Esophagus squamous epithelium (tissue), 5 donors: Measurements from ENCODE around the gene EWSR1. TPM values are rescaled to one million over a fixed set of nuclear protein-coding genes. Genes with fewer than 3 reads are reported as not detected.

Experiments
- DNase-seq: peaks from one replicate; lab custom pipeline; 2025; lab: John Stamatoyannopoulos, UW
- H3K27ac ChIP-seq, 4 donors: fragments of 200-600 bp; sonication (generic); one replicate each; pipeline ENCODE4 v1.5.1; 2016 to 2019; ENCODE audit warnings: mild to moderate bottlenecking in 1 of 4
- H3K27me3 ChIP-seq, 4 donors: fragments of 200-600 bp; sonication (generic); 1 replicate in 3 of 4; 2 replicates in 1 of 4; pipeline versions ENCODE4 v1.5.1 to v1.6.0; 2017 to 2021; ENCODE audit warnings: antibody characterized with exemption in 1 of 4
- H3K36me3 ChIP-seq, 3 donors: fragments of 200-600 bp; sonication (generic); one replicate each; pipeline ENCODE4 v1.5.1; 2016 to 2019
- H3K4me1 ChIP-seq, 3 donors: fragments of 200-600 bp; sonication (generic); one replicate each; pipeline ENCODE4 v1.5.1; 2017 to 2019
- H3K4me3 ChIP-seq, 4 donors: fragments of 200-600 bp; sonication (generic); 1 replicate in 3 of 4; 2 replicates in 1 of 4; pipeline ENCODE4 v1.5.1; 2016 to 2019; ENCODE audit warnings: mild to moderate bottlenecking in 2 of 4, moderate library complexity in 1 of 4
- H3K9me3 ChIP-seq, 3 donors: fragments of 200-600 bp; sonication (generic); one replicate each; pipeline ENCODE4 v1.5.1; 2016 to 2019
- CTCF ChIP-seq, 6 experiments: fragments of 450-650 bp in 4 of 6; fragments of 200-600 bp in 2 of 6; sonication (generic) in 2 of 6; IDR thresholded peaks; one replicate each; pipeline ENCODE4 v1.5.1; 2016 to 2019; ENCODE audit warnings: antibody characterized with exemption in 6 of 6, mild to moderate bottlenecking in 4 of 6, moderate library complexity in 4 of 6
- POLR2A ChIP-seq, 4 donors: fragments of 450-650 bp; IDR thresholded peaks; one replicate each; pipeline ENCODE4 v1.6.1; 2017; ENCODE audit warnings: antibody characterized with exemption in 4 of 4, mild to moderate bottlenecking in 4 of 4, moderate library complexity in 3 of 4
- WGBS, 2 donors: methylation state at CpG; one replicate each; pipeline ENCODE4 v1.1.5; 2018; 5-methylcytosine and 5-hydroxymethylcytosine counted together
- intact Hi-C: fragments of 100-400 bp; cut with DNase I; formaldehyde crosslinking; loops from one replicate; pipeline ENCODE4 v1.15.0; 2022
- total RNA-seq, 4 donors: library from RNA; depleted of rRNA; stranded (reverse); fragments of >200 nt; gene quantifications; one replicate each; pipeline ENCODE4 v1.1.0, GENCODE V29; 2016
- donor health status: DM: yes; HTN: yes; CAD: no.

The EWSR1 gene
- total RNA-seq, 4 donors from 2014 or later = 124 to 217 (median 174) TPM

- intact Hi-C loops = no loop called here
- Histone ChIP-seq H3K4me3 (peak within 1 kb of the TSS; percentile 13 to 59 (median 36)), H3K9me3 (no peaks in the 10 kb centered on the region), H3K36me3 (peaks cover 0 to 9% (median 0%) of the 10 kb centered on the region in 3 donors), H3K4me1 (peaks cover 36 to 56% (median 48%) of the 10 kb centered on the region in 3 donors), H3K27me3 (peaks cover 5 to 46% (median 8%) of the 10 kb centered on the region in 4 donors), H3K27ac (no peak within 1 kb of the TSS)
- WGBS, 2 donors = 0 to 3% methylated on average over 3 to 27 of the region's 103 CpGs
- no peak for TF ChIP-seq POLR2A (IDR thresholded peaks at IDR 0.05)
- TF ChIP-seq CTCF (IDR thresholded peaks at IDR 0.05) = no peak
- no peak for DNase-seq
Observed at GRCh38 chr22:29315286-29316140, 47.4 kb downstream of the EWSR1 start, which contains the start of gene RASL10A. Gene RASL10A (minus strand): TSS chr22:29315697. CDS start chr22:29315246, 451 bp downstream.

- Histone ChIP-seq H3K36me3 (peaks cover 0 to 9% (median 0%) of the 10 kb centered on the region in 3 donors), H3K9me3 (no peaks in the 10 kb centered on the region), H3K27me3 (peaks cover 5 to 46% (median 8%) of the 10 kb centered on the region in 4 donors), H3K4me3 (no peak overlapping the region), H3K27ac (no peak overlapping the region), H3K4me1 (peaks cover 29 to 48% (median 40%) of the 10 kb centered on the region in 3 donors)
- no peak for DNase-seq
- whole genome bisulfite sequencing, 2 donors = 58 to 64% methylated on average over 10 to 11 of the region's 18 CpGs
- intact Hi-C loops = no loop called here
- TF ChIP-seq CTCF (IDR thresholded peaks at IDR 0.05) (no peak), POLR2A (IDR thresholded peaks at IDR 0.05) (no peak)
Observed at GRCh38 chr22:29316141-29316828, 48.2 kb downstream of the EWSR1 start.

- Histone ChIP-seq H3K27ac (no peak overlapping the region), H3K4me3 (no peak overlapping the region), H3K9me3 (no peaks in the 10 kb centered on the region), H3K27me3 (peaks cover 4 to 42% (median 8%) of the 10 kb centered on the region in 4 donors), H3K4me1 (peaks cover 21 to 32% (median 28%) of the 10 kb centered on the region in 3 donors), H3K36me3 (no peaks in the 10 kb centered on the region)
- 95 to 98% methylated on average over 7 to 8 of the region's 18 CpGs for WGBS, 2 donors
- TF ChIP-seq POLR2A (IDR thresholded peaks at IDR 0.05) = no peak
- intact Hi-C loops = no loop called here
- no peak for DNase-seq
Observed at GRCh38 chr22:29317827-29318454, 49.9 kb downstream of the EWSR1 start.

GRCh38 chr22:29319072-29319471 lies 51.0 kb downstream of the EWSR1 start:
- Histone ChIP-seq H3K36me3 (no peaks in the 10 kb centered on the region), H3K27me3 (peaks cover 0 to 30% (median 8%) of the 10 kb centered on the region in 4 donors), H3K9me3 (no peaks in the 10 kb centered on the region), H3K4me3 (no peak overlapping the region), H3K27ac (no peak overlapping the region), H3K4me1 (peaks cover 12 to 20% (median 18%) of the 10 kb centered on the region in 3 donors)
- no peak for TF ChIP-seq POLR2A (IDR thresholded peaks at IDR 0.05)
- no peak for TF ChIP-seq CTCF (IDR thresholded peaks at IDR 0.05)
- DNase-seq = no peak
- WGBS, 2 donors = 64 to 80% methylated on average over 1 to 2 of the region's 2 CpGs
- intact Hi-C loops = no loop called here

GRCh38 chr22:29320546-29320945 lies 52.5 kb downstream of the EWSR1 start:
- WGBS, 2 donors = 48 to 93% methylated on average over 1 of the region's 1 CpG
- Histone ChIP-seq H3K4me1 (peaks cover 3 to 6% (median 4%) of the 10 kb centered on the region in 3 donors), H3K4me3 (no peak overlapping the region), H3K27ac (no peak overlapping the region), H3K27me3 (peaks cover 0 to 16% (median 2%) of the 10 kb centered on the region in 4 donors), H3K9me3 (no peaks in the 10 kb centered on the region), H3K36me3 (no peaks in the 10 kb centered on the region)
- DNase-seq = no peak
- intact Hi-C loops = no loop called here
- TF ChIP-seq POLR2A (IDR thresholded peaks at IDR 0.05) = no peak
- TF ChIP-seq CTCF (IDR thresholded peaks at IDR 0.05) = no peak
